ENCODE data around the gene WNT1.

DNA sequence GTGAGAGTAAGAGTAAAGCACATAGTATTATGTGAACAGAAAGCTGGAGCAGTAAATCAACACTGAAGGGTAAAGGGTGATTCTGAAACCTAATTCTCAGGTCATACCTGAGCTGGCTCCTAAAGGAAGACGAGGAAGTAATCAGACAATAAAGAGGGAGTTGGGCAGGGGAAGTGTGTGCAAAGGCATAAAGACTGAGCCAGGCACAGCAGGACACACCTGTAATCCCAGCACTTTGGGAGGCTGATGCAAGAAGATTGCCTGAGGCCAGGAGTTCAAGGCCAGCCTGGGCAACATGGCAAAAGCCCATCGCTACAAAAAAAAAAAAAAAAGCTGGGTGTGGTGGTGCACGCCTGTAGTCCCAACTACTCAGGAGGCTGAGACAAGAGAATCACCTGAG, 30.4 kb upstream of the WNT1 start:
- no peak for TF ChIP-seq CTCF (IDR thresholded peaks at IDR 0.05)
- TF ChIP-seq POLR2A (IDR thresholded peaks at IDR 0.05): no peak
